Measurements from ENCODE around the gene CEP76. TPM values are rescaled to one million over a fixed set of nuclear protein-coding genes. Genes with fewer than 3 reads are reported as not detected.

The CEP76 gene
- 1 to 10 TPM; 8.0 to 8.7 TPM for total RNA-seq
- polyA plus RNA-seq (2013, experiment 1 of 2) = 4.8 TPM
- polyA plus RNA-seq (2013, experiment 2 of 2) = 5.8 TPM
- total RNA-seq = 7.4 to 35.5 (median 18.7) reads per million in 172 experiments

GRCh38 chr18:12702221-12703095, at the start of gene CEP76, which contains the start of gene PSMG2:
Gene CEP76, minus strand, starts transcription at chr18:12702723. Its CDS starts 175 bp downstream, at chr18:12702548.
Gene PSMG2, plus strand, starts transcription at chr18:12703042. Its CDS starts 66 bp downstream, at chr18:12703108.
- Mint-ChIP-seq H3K4me1 (ENCODE audit: low read depth) (peaks cover 53% of the 10 kb centered on the region), H3K36me3 (ENCODE audit: low read depth) (peaks cover 56% of the 10 kb centered on the region), H3K27ac (peak within 1 kb of the TSS; percentile 85), H3K9me3 (no peaks in the 10 kb centered on the region), H3K27me3 (no peaks in the 10 kb centered on the region), H3K4me3 (peak within 1 kb of the TSS; percentile 94)
- H3K9me3 ChIP-seq (ENCODE audit: control insufficient read depth in 1 of 2, insufficient read depth in 1 of 2, low read length in 2 of 2) = no peaks in the 10 kb centered on the region
- no peaks in the 10 kb centered on the region for H3K27me3 ChIP-seq (ENCODE audit: control insufficient read depth in 1 of 2, insufficient read depth in 2 of 2, low read length in 2 of 2)
- ATAC-seq (ENCODE audit: poor library complexity) (peak; percentile 73), DNase-seq (peak; percentile 69 to 91 (median 80))
- H3K4me3 ChIP-seq (ENCODE audit: low read length) = peak within 1 kb of the TSS; percentile 96
- ChIA-PET POLR2A (interaction anchor here (0.7 to 3.3 kb wide), 13 partner anchors 9 to 910 kb away, joined by 3 to 40 read pairs (median 5); partner anchors contain the start of genes AFG3L2, CEP192, IMPA2 and PTPN2), CTCF (interaction anchor here (1.3 kb wide), 2 partner anchors 232 to 325 kb away, joined by 3 to 4 read pairs; partner anchors contain the start of gene AFG3L2)
- H3K4me1 ChIP-seq (ENCODE audit: insufficient read depth, low read length) = peaks cover 25% of the 10 kb centered on the region
- H3K36me3 ChIP-seq (ENCODE audit: insufficient read depth, low read length) = peaks cover 20% of the 10 kb centered on the region
- intact Hi-C loops (cut with DNase I, micrococcal nuclease) = loop anchor here (2.0 to 5.0 kb wide), 6 partner anchors 42 to 1024 kb away; partner anchors contain the start of genes AFG3L2 (in 1 of the 2), CEP192 (in 1 of the 2), FAM210A (in 1 of the 2) and RNMT (in 1 of the 2)
- H3K27ac ChIP-seq (ENCODE audit: low read depth in 1 of 2, low read length in 2 of 2) = peak within 1 kb of the TSS; percentile 88 to 95
- no peak for TF ChIP-seq CTCF (IDR thresholded peaks at IDR 0.05)

- ChIA-PET POLR2A (no interaction called here), CTCF (no interaction called here)
- Mint-ChIP-seq H3K36me3 (ENCODE audit: low read depth) (no peaks in the 10 kb centered on the region), H3K27ac (no peak overlapping the region), H3K27me3 (no peaks in the 10 kb centered on the region), H3K4me3 (no peak overlapping the region), H3K4me1 (ENCODE audit: low read depth) (peaks cover 23% of the 10 kb centered on the region), H3K9me3 (no peaks in the 10 kb centered on the region)
- H3K27ac ChIP-seq (ENCODE audit: low read depth in 1 of 2, low read length in 2 of 2) = no peak overlapping the region
- H3K9me3 ChIP-seq (ENCODE audit: control insufficient read depth in 1 of 2, insufficient read depth in 1 of 2, low read length in 2 of 2) = no peaks in the 10 kb centered on the region
- intact Hi-C loops (cut with DNase I, micrococcal nuclease) = no loop called here
- H3K36me3 ChIP-seq (ENCODE audit: insufficient read depth, low read length) = no peaks in the 10 kb centered on the region
- TF ChIP-seq CTCF (IDR thresholded peaks at IDR 0.05) = no peak
- DNase-seq (no peak), ATAC-seq (ENCODE audit: poor library complexity) (no peak)
- H3K4me3 ChIP-seq (ENCODE audit: low read length) = no peak overlapping the region
- H3K4me1 ChIP-seq (ENCODE audit: insufficient read depth, low read length) = peaks cover 13% of the 10 kb centered on the region
- no peaks in the 10 kb centered on the region for H3K27me3 ChIP-seq (ENCODE audit: control insufficient read depth in 1 of 2, insufficient read depth in 2 of 2, low read length in 2 of 2)
Observed at GRCh38 chr18:12751891-12752290, 49.4 kb upstream of the CEP76 start.

DNA sequence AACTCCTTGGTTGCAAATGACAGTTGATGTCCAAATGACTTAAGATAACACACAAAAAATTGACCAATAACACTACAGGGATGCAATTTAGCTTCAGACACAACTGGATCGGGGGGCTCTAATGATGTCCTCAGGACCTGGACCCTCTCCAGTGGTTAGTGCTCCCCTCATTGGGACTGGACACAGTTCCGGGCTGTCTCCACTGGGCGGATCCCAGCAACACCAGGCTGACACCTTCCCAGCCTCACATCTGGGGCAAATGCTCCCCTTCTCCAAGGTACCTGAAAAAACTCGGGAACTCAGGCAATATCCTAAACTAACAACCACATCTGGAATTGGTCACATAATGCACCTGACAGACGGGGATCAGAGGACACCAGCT, 49.0 kb upstream of the CEP76 start:
- Histone ChIP-seq H3K9me3 (ENCODE audit: control insufficient read depth in 1 of 2, insufficient read depth in 1 of 2, low read length in 2 of 2) (no peaks in the 10 kb centered on the region), H3K4me1 (ENCODE audit: insufficient read depth, low read length) (peaks cover 13% of the 10 kb centered on the region), H3K27me3 (ENCODE audit: control insufficient read depth in 1 of 2, insufficient read depth in 2 of 2, low read length in 2 of 2) (no peaks in the 10 kb centered on the region), H3K36me3 (ENCODE audit: insufficient read depth, low read length) (no peaks in the 10 kb centered on the region), H3K4me3 (ENCODE audit: low read length) (no peak overlapping the region), H3K27ac (ENCODE audit: low read depth in 1 of 2, low read length in 2 of 2) (no peak overlapping the region)
- DNase-seq (no peak), ATAC-seq (ENCODE audit: poor library complexity) (no peak)
- no peak overlapping the region for H3K4me3 Mint-ChIP-seq
- no peaks in the 10 kb centered on the region for H3K27me3 Mint-ChIP-seq
- intact Hi-C loops (cut with DNase I, micrococcal nuclease) = no loop called here
- H3K36me3 Mint-ChIP-seq (ENCODE audit: low read depth) = no peaks in the 10 kb centered on the region
- ChIA-PET POLR2A (no interaction called here), CTCF (no interaction called here)
- peaks cover 23% of the 10 kb centered on the region for H3K4me1 Mint-ChIP-seq (ENCODE audit: low read depth)
- no peak overlapping the region for H3K27ac Mint-ChIP-seq
- H3K9me3 Mint-ChIP-seq = no peaks in the 10 kb centered on the region
- TF ChIP-seq CTCF (IDR thresholded peaks at IDR 0.05) = no peak

All from CD4-positive, alpha-beta T cell (primary cell).